GM23338 (cell line): ENCODE data around the gene RSPO1.

ENCODE experiments used
- CREB1 ChIP-seq: fragments of 250-450 bp; sonication (Bioruptor Pico); IDR thresholded peaks from 2 replicates; pipeline ENCODE4 v1.5.0; 2020; ENCODE audit warnings: low read depth, mild to moderate bottlenecking, moderate library complexity
- CTCF ChIP-seq, 2 experiments: fragments of 200-600 bp in 1 of 2; sonication (generic) in 1 of 2; conservative IDR thresholded peaks; 2 replicates each; pipeline versions ENCODE4 v1.5.1 to v1.6.1; 2016 to 2017; ENCODE audit warnings: antibody characterized with exemption in 2 of 2, low read depth in 2 of 2, mild to moderate bottlenecking in 2 of 2, moderate library complexity in 1 of 2
- ETS1 ChIP-seq: IDR thresholded peaks from 2 replicates; pipeline ENCODE4 v1.6.1; 2016; ENCODE audit warnings: antibody characterized with exemption
- EZH2 ChIP-seq: fragments of 200-600 bp; sonication (generic); IDR thresholded peaks from one replicate; pipeline ENCODE4 v1.8.0; 2017; ENCODE audit warnings: antibody characterized with exemption, mild to moderate bottlenecking, low read depth; ENCODE audit not compliant: unreplicated experiment
- EZH2phosphoT487 ChIP-seq: fragments of 200-600 bp; sonication (generic); IDR thresholded peaks from one replicate; pipeline ENCODE4 v1.8.1; 2018; ENCODE audit warnings: antibody characterized with exemption; ENCODE audit not compliant: unreplicated experiment
- JUNB ChIP-seq: IDR thresholded peaks from one replicate; pipeline ENCODE4 v1.6.1; 2016; ENCODE audit warnings: antibody characterized with exemption; ENCODE audit not compliant: unreplicated experiment
- NANOG ChIP-seq: IDR thresholded peaks from 2 replicates; pipeline ENCODE4 v1.6.1; 2016; ENCODE audit warnings: antibody characterized with exemption, borderline replicate concordance
- POLR2AphosphoS5 ChIP-seq: IDR thresholded peaks from 2 replicates; pipeline ENCODE4 v1.6.1; 2016; ENCODE audit warnings: antibody characterized with exemption, low read depth
- REST ChIP-seq: IDR thresholded peaks from one replicate; pipeline ENCODE4 v1.6.1; 2018; ENCODE audit warnings: antibody characterized with exemption; ENCODE audit not compliant: unreplicated experiment
- ZNF114 ChIP-seq: fragments of 250-450 bp; sonication (Bioruptor Pico); IDR thresholded peaks from 2 replicates; pipeline ENCODE4 v1.5.0; 2020; ENCODE audit warnings: mild to moderate bottlenecking, moderate library complexity
- ZNF462 ChIP-seq: fragments of 250-450 bp; sonication (Bioruptor Pico); IDR thresholded peaks from 2 replicates; pipeline ENCODE4 v1.5.0; 2020; ENCODE audit warnings: mild to moderate bottlenecking, moderate library complexity

- peak; percentile 76 to 86 for TF ChIP-seq CTCF (conservative IDR thresholded peaks at IDR 0.05; ENCODE audit: low read depth in 2 of 2)
- no peak for TF ChIP-seq POLR2AphosphoS5
- no peak for TF ChIP-seq REST
- no peak for TF ChIP-seq EZH2phosphoT487
- no peak for TF ChIP-seq CREB1
- TF ChIP-seq ETS1, result no peak
- no peak for TF ChIP-seq EZH2
- no peak for TF ChIP-seq JUNB
- no peak for TF ChIP-seq NANOG
- no peak for TF ChIP-seq ZNF114 (CRISPR knock-in tag)
- no peak for TF ChIP-seq ZNF462 (CRISPR knock-in tag)
These were observed 31.7 kb downstream of the RSPO1 start for GRCh38 chr1:37602750-37603694.
